ENCODE data around the gene MLH3.
"Not testable (repeated sequence)": the region's sequence is repeated elsewhere in the genome, so short reads cannot be mapped to it uniquely, and the experiment has no call there.

Gene MLH3

GRCh38 chr14:75050852-75051555, at the start of gene MLH3:
TSS of gene MLH3 (minus strand) at chr14:75051467. CDS start at chr14:75049655, 1,812 bp downstream.
- peak; percentile 73 for DNase-seq

- DNase-seq, result no peak
These were observed 47.4 kb upstream of the MLH3 start for GRCh38 chr14:75098682-75099081.

- DNase-seq, result no peak
These were observed 46.9 kb upstream of the MLH3 start for GRCh38 chr14:75098212-75098611.

GRCh38 chr14:75096959-75097358, 45.7 kb upstream of the MLH3 start:
- DNase-seq, result no peak

GRCh38 chr14:75095690-75096089, 44.4 kb upstream of the MLH3 start:
- no peak for DNase-seq

GRCh38 chr14:75094896-75095295, 43.6 kb upstream of the MLH3 start:
- no peak for DNase-seq

- no peak for DNase-seq
These were observed 41.4 kb upstream of the MLH3 start for GRCh38 chr14:75092698-75093097.

GRCh38 chr14:75091251-75091650, 40.0 kb upstream of the MLH3 start:
- DNase-seq, result no peak

GRCh38 chr14:75090353-75090752, 39.1 kb upstream of the MLH3 start:
- no peak for DNase-seq

- DNase-seq, result no peak
These were observed 37.5 kb upstream of the MLH3 start for GRCh38 chr14:75088566-75089373.

GRCh38 chr14:75088153-75088552, 36.9 kb upstream of the MLH3 start:
- no peak for DNase-seq

- no peak for DNase-seq
These were observed 33.2 kb upstream of the MLH3 start for GRCh38 chr14:75084513-75084912.

- DNase-seq, result no peak
These were observed 32.0 kb upstream of the MLH3 start for GRCh38 chr14:75083271-75083670.

- no peak for DNase-seq
These were observed 30.5 kb upstream of the MLH3 start for GRCh38 chr14:75081660-75082229.

- no peak for DNase-seq
These were observed 28.3 kb upstream of the MLH3 start for GRCh38 chr14:75079521-75079920.

- DNase-seq, result no peak
These were observed 26.5 kb upstream of the MLH3 start for GRCh38 chr14:75077794-75078193.

- DNase-seq, result no peak
These were observed 19.1 kb upstream of the MLH3 start for GRCh38 chr14:75070383-75070782.

- DNase-seq, result no peak
These were observed 18.5 kb upstream of the MLH3 start for GRCh38 chr14:75069811-75070145.

GRCh38 chr14:75069121-75069810, 18.0 kb upstream of the MLH3 start, which contains the start of gene ZC2HC1C:
TSS of gene ZC2HC1C (plus strand) at chr14:75069641. CDS start at chr14:75070574, 933 bp downstream.
- peak; percentile 78 for DNase-seq

- no peak for DNase-seq
These were observed 17.2 kb upstream of the MLH3 start for GRCh38 chr14:75068294-75069120.

- not testable (repeated sequence) for DNase-seq
These were observed 16.5 kb upstream of the MLH3 start for GRCh38 chr14:75067765-75068164.

GRCh38 chr14:75067212-75067611, 15.9 kb upstream of the MLH3 start:
- no peak for DNase-seq
